ENCODE data around the gene WIPF2.
A peak's percentile ranks its signal among the peaks of the same experiment; 100 is the strongest.

The WIPF2 gene

GRCh38 chr17:40319651-40320540 is 100.8 kb downstream of the WIPF2 start:
- H3K4me1 ChIP-seq (ENCODE audit: control extremely low read depth in 1 of 4, control insufficient read depth in 4 of 4, insufficient read depth in 4 of 4, low read length in 3 of 4) = peaks cover 18 to 98% (median 94%) of the 10 kb centered on the region in 4 experiments
- peak overlapping the region in 1 of 2 experiments; percentile 39 for H3K27ac ChIP-seq (ENCODE audit: insufficient read depth in 1 of 2, low read depth in 1 of 2, low read length in 2 of 2, poor library complexity in 1 of 2, severe bottlenecking in 2 of 2)
- ChIA-PET CTCF (interaction anchor here (1.2 to 50.4 kb wide), 6 partner anchors 9 to 34 kb away, joined by 3 to 1388 read pairs (median 16); partner anchors contain the start of genes GJD3 and RARA), POLR2A (interaction anchor here (0.6 to 10.0 kb wide), 5 partner anchors 9 to 22 kb away, joined by 3 to 195 read pairs (median 3); no protein-coding TSS in a partner anchor)
- peak; percentile 74 to 86 (median 86) for DNase-seq
- no peaks in the 10 kb centered on the region for H3K27me3 ChIP-seq (replicated peaks in 2 of 5; ENCODE audit: control insufficient read depth in 4 of 5, insufficient read depth in 5 of 5, low read length in 4 of 5)
- H3K4me3 ChIP-seq (ENCODE audit: control insufficient read depth in 1 of 7, extremely low read depth in 1 of 7, insufficient read depth in 4 of 7, low read depth in 2 of 7, low read length in 6 of 7) = peak overlapping the region in 5 of 7 experiments; percentile 17 to 89 (median 78)
- peaks cover 0 to 3% (median 0%) of the 10 kb centered on the region in 4 experiments for H3K36me3 ChIP-seq (ENCODE audit: control insufficient read depth in 4 of 4, insufficient read depth in 4 of 4, low read length in 3 of 4)
- H3K9me3 ChIP-seq (ENCODE audit: control extremely low read depth in 1 of 5, control insufficient read depth in 4 of 5, insufficient read depth in 2 of 5, low read depth in 1 of 5, low read length in 4 of 5) = no peaks in the 10 kb centered on the region
- 10% methylated on average over 6 of the region's 11 CpGs for WGBS (ENCODE audit: insufficient coverage)

GRCh38 chr17:40320756-40321523 is 101.8 kb downstream of the WIPF2 start:
- no peak for DNase-seq
- ChIA-PET CTCF (interaction anchor here (3.5 to 50.4 kb wide), 4 partner anchors 10 to 33 kb away, joined by 24 to 1388 read pairs (median 108); partner anchors contain the start of genes GJD3 and RARA), POLR2A (interaction anchor here (0.8 to 10.0 kb wide), 4 partner anchors 9 to 21 kb away, joined by 3 to 195 read pairs (median 16); no protein-coding TSS in a partner anchor)
- 42% methylated on average over 6 of the region's 19 CpGs for WGBS (ENCODE audit: insufficient coverage)
- Histone ChIP-seq H3K4me1 (ENCODE audit: control extremely low read depth in 1 of 4, control insufficient read depth in 4 of 4, insufficient read depth in 4 of 4, low read length in 3 of 4) (peaks cover 22 to 98% (median 94%) of the 10 kb centered on the region in 4 experiments), H3K36me3 (ENCODE audit: control insufficient read depth in 4 of 4, insufficient read depth in 4 of 4, low read length in 3 of 4) (peaks cover 0 to 3% (median 0%) of the 10 kb centered on the region in 4 experiments), H3K9me3 (ENCODE audit: control extremely low read depth in 1 of 5, control insufficient read depth in 4 of 5, insufficient read depth in 2 of 5, low read depth in 1 of 5, low read length in 4 of 5) (no peaks in the 10 kb centered on the region), H3K27me3 (replicated peaks in 2 of 5; ENCODE audit: control insufficient read depth in 4 of 5, insufficient read depth in 5 of 5, low read length in 4 of 5) (no peaks in the 10 kb centered on the region), H3K27ac (ENCODE audit: insufficient read depth in 1 of 2, low read depth in 1 of 2, low read length in 2 of 2, poor library complexity in 1 of 2, severe bottlenecking in 2 of 2) (peak overlapping the region in 1 of 2 experiments; percentile 99), H3K4me3 (ENCODE audit: control insufficient read depth in 1 of 7, extremely low read depth in 1 of 7, insufficient read depth in 4 of 7, low read depth in 2 of 7, low read length in 6 of 7) (peak overlapping the region in 5 of 7 experiments; percentile 68 to 84 (median 71))

DNA sequence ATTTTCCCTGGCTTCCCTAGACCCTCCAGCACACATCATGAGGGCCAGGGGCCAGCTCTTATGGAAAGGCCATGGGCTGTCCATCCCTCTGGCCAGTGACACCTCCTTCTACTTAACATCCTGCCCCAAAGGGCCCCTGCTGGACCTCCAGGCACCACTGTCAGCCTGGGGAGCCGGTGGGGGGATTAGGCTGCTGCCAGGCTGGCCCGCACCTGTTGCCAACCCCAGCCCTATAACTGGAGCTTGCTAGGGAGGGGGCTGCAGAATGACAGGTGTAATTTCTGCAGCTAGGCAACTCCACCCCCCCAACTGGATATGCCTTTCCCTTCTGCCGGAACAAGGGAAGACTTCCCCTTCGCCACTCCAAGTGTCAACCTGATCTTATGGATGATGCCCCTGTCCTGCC is 102.4 kb downstream of the WIPF2 start:
- Histone ChIP-seq H3K27ac (ENCODE audit: insufficient read depth in 1 of 2, low read depth in 1 of 2, low read length in 2 of 2, poor library complexity in 1 of 2, severe bottlenecking in 2 of 2) (peak overlapping the region; percentile 98 to 99), H3K4me3 (ENCODE audit: control insufficient read depth in 1 of 7, extremely low read depth in 1 of 7, insufficient read depth in 4 of 7, low read depth in 2 of 7, low read length in 6 of 7) (peak overlapping the region in 5 of 7 experiments; percentile 68 to 84 (median 71)), H3K9me3 (ENCODE audit: control extremely low read depth in 1 of 5, control insufficient read depth in 4 of 5, insufficient read depth in 2 of 5, low read depth in 1 of 5, low read length in 4 of 5) (no peaks in the 10 kb centered on the region), H3K27me3 (replicated peaks in 2 of 5; ENCODE audit: control insufficient read depth in 4 of 5, insufficient read depth in 5 of 5, low read length in 4 of 5) (no peaks in the 10 kb centered on the region), H3K4me1 (ENCODE audit: control extremely low read depth in 1 of 4, control insufficient read depth in 4 of 4, insufficient read depth in 4 of 4, low read length in 3 of 4) (peaks cover 18 to 98% (median 94%) of the 10 kb centered on the region in 4 experiments), H3K36me3 (ENCODE audit: control insufficient read depth in 4 of 4, insufficient read depth in 4 of 4, low read length in 3 of 4) (peaks cover 0 to 3% (median 0%) of the 10 kb centered on the region in 4 experiments)
- 88% methylated on average over 3 of the region's 4 CpGs for WGBS (ENCODE audit: insufficient coverage)
- DNase-seq = no peak
- ChIA-PET CTCF (interaction anchor here (0.7 to 50.4 kb wide), 4 partner anchors 9 to 33 kb away, joined by 4 to 1388 read pairs (median 56); partner anchors contain the start of gene GJD3), POLR2A (interaction anchor here (2.9 to 10.0 kb wide), 2 partner anchors 11 to 21 kb away, joined by 30 to 195 read pairs; no protein-coding TSS in a partner anchor)

GRCh38 chr17:40321961-40322357 is 102.9 kb downstream of the WIPF2 start:
- WGBS (ENCODE audit: insufficient coverage) = no CpG with 5 or more reads among the region's 4 CpGs
- Histone ChIP-seq H3K4me1 (ENCODE audit: control extremely low read depth in 1 of 4, control insufficient read depth in 4 of 4, insufficient read depth in 4 of 4, low read length in 3 of 4) (peaks cover 18 to 98% (median 94%) of the 10 kb centered on the region in 4 experiments), H3K4me3 (ENCODE audit: control insufficient read depth in 1 of 7, extremely low read depth in 1 of 7, insufficient read depth in 4 of 7, low read depth in 2 of 7, low read length in 6 of 7) (peak overlapping the region; percentile 4 to 84 (median 69)), H3K36me3 (ENCODE audit: control insufficient read depth in 4 of 4, insufficient read depth in 4 of 4, low read length in 3 of 4) (peaks cover 0 to 3% (median 0%) of the 10 kb centered on the region in 4 experiments), H3K27ac (ENCODE audit: insufficient read depth in 1 of 2, low read depth in 1 of 2, low read length in 2 of 2, poor library complexity in 1 of 2, severe bottlenecking in 2 of 2) (peak overlapping the region; percentile 98 to 99), H3K9me3 (ENCODE audit: control extremely low read depth in 1 of 5, control insufficient read depth in 4 of 5, insufficient read depth in 2 of 5, low read depth in 1 of 5, low read length in 4 of 5) (no peaks in the 10 kb centered on the region), H3K27me3 (replicated peaks in 2 of 5; ENCODE audit: control insufficient read depth in 4 of 5, insufficient read depth in 5 of 5, low read length in 4 of 5) (no peaks in the 10 kb centered on the region)
- DNase-seq = no peak
- ChIA-PET POLR2A (interaction anchor here (1.0 to 10.0 kb wide), 7 partner anchors 8 to 33 kb away, joined by 4 to 195 read pairs (median 16); no protein-coding TSS in a partner anchor), CTCF (interaction anchor here (0.7 to 50.4 kb wide), 5 partner anchors 7 to 32 kb away, joined by 3 to 1388 read pairs (median 24); partner anchors contain the start of gene GJD3)

- POLR2A ChIA-PET = interaction anchor here (0.6 to 10.0 kb wide), 14 partner anchors 8 to 260 kb away, joined by 3 to 195 read pairs (median 6); partner anchors contain the start of genes CDC6 and RARA
- peak; percentile 99 to 100 (median 100) for DNase-seq
- H3K27me3 ChIP-seq (replicated peaks in 2 of 5; ENCODE audit: control insufficient read depth in 4 of 5, insufficient read depth in 5 of 5, low read length in 4 of 5) = no peaks in the 10 kb centered on the region
- 0% methylated on average over 13 of the region's 19 CpGs for WGBS (ENCODE audit: insufficient coverage)
- peak overlapping the region; percentile 4 to 84 (median 69) for H3K4me3 ChIP-seq (ENCODE audit: control insufficient read depth in 1 of 7, extremely low read depth in 1 of 7, insufficient read depth in 4 of 7, low read depth in 2 of 7, low read length in 6 of 7)
- peaks cover 24 to 98% (median 94%) of the 10 kb centered on the region in 4 experiments for H3K4me1 ChIP-seq (ENCODE audit: control extremely low read depth in 1 of 4, control insufficient read depth in 4 of 4, insufficient read depth in 4 of 4, low read length in 3 of 4)
- H3K9me3 ChIP-seq (ENCODE audit: control extremely low read depth in 1 of 5, control insufficient read depth in 4 of 5, insufficient read depth in 2 of 5, low read depth in 1 of 5, low read length in 4 of 5) = no peaks in the 10 kb centered on the region
- peak overlapping the region; percentile 98 to 99 for H3K27ac ChIP-seq (ENCODE audit: insufficient read depth in 1 of 2, low read depth in 1 of 2, low read length in 2 of 2, poor library complexity in 1 of 2, severe bottlenecking in 2 of 2)
- peaks cover 0 to 3% (median 1%) of the 10 kb centered on the region in 4 experiments for H3K36me3 ChIP-seq (ENCODE audit: control insufficient read depth in 4 of 4, insufficient read depth in 4 of 4, low read length in 3 of 4)
- CTCF ChIA-PET = interaction anchor here (0.8 to 50.4 kb wide), 7 partner anchors 8 to 32 kb away, joined by 3 to 1388 read pairs (median 3); partner anchors contain the start of gene GJD3
Observed at GRCh38 chr17:40322358-40323315, 103.5 kb downstream of the WIPF2 start.

Measured in common myeloid progenitor, CD34-positive (primary cell).